ENCODE results near the gene NR5A1.

DNA sequence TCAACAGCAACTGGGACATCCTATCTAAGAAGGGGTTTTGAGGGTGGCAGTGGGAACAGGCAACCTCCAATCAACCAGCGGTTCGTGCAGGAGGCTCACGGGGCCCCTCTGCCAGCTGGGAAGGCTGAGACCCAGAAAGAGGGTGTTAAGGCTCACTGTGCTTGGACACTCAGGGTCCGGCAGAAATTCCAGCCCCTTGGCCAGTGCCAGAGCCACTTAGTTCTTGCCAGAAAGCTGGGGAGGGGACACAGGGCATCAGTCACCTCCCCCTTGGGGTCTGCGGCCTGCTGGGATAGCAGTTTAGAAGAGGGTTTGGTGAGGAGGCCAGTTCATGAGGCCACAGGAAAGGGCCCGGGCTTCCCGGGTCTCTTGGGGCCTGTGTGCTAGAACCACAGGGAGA, 36.5 kb downstream of the NR5A1 start:
- TF ChIP-seq POLR2A (IDR thresholded peaks at IDR 0.05) = no peak
- TF ChIP-seq, protein P1, sequence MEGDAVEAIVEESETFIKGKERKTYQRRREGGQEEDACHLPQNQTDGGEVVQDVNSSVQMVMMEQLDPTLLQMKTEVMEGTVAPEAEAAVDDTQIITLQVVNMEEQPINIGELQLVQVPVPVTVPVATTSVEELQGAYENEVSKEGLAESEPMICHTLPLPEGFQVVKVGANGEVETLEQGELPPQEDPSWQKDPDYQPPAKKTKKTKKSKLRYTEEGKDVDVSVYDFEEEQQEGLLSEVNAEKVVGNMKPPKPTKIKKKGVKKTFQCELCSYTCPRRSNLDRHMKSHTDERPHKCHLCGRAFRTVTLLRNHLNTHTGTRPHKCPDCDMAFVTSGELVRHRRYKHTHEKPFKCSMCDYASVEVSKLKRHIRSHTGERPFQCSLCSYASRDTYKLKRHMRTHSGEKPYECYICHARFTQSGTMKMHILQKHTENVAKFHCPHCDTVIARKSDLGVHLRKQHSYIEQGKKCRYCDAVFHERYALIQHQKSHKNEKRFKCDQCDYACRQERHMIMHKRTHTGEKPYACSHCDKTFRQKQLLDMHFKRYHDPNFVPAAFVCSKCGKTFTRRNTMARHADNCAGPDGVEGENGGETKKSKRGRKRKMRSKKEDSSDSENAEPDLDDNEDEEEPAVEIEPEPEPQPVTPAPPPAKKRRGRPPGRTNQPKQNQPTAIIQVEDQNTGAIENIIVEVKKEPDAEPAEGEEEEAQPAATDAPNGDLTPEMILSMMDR (IDR thresholded peaks at IDR 0.05) = no peak

All from uterus (tissue), 2 donors.